ENCODE measurements around the gene SLC5A12.
"Not testable (repeated sequence)": the region's sequence is repeated elsewhere in the genome, so short reads cannot be mapped to it uniquely, and the experiment has no call there.

Gene SLC5A12

GRCh38 chr11:26643314-26643713, 78.5 kb downstream of the SLC5A12 start:
- not testable (repeated sequence) for FAIRE-seq

GRCh38 chr11:26632691-26633159, 89.1 kb downstream of the SLC5A12 start:
- no peak for FAIRE-seq

- no peak for FAIRE-seq
These were observed 95.5 kb downstream of the SLC5A12 start for GRCh38 chr11:26626346-26626745.

GRCh38 chr11:26623076-26623659, 98.7 kb downstream of the SLC5A12 start:
- no peak for FAIRE-seq

- no peak for FAIRE-seq
These were observed 99.7 kb downstream of the SLC5A12 start for GRCh38 chr11:26622181-26622580.

GRCh38 chr11:26621132-26621531, 100.7 kb downstream of the SLC5A12 start:
- FAIRE-seq: no peak

- no peak for FAIRE-seq
These were observed 101.4 kb downstream of the SLC5A12 start for GRCh38 chr11:26620282-26621045.

- FAIRE-seq: no peak
These were observed 103.4 kb downstream of the SLC5A12 start for GRCh38 chr11:26618441-26618840.
